GM10266 (cell line): ENCODE measurements around the gene DAGLB.

Experiments
- DNase-seq: peaks from one replicate; pipeline ENCODE4 v3.0.0; 2012; ENCODE audit errors: extremely low spot score
- CTCF ChIP-seq: IDR thresholded peaks from 2 replicates; pipeline ENCODE4 v1.5.1; 2012; ENCODE audit warnings: mild to moderate bottlenecking, low read depth; ENCODE audit not compliant: control insufficient read depth, insufficient read depth; ENCODE audit errors: missing control alignments

Gene DAGLB

GRCh38 chr7:6393667-6394056 lies 54.1 kb downstream of the DAGLB start:
- no peak for TF ChIP-seq CTCF
- DNase-seq, result no peak

- no peak for TF ChIP-seq CTCF
- DNase-seq, result no peak
Observed at GRCh38 chr7:6392712-6393666, 54.8 kb downstream of the DAGLB start.

GRCh38 chr7:6389728-6390127 lies 58.0 kb downstream of the DAGLB start:
- TF ChIP-seq CTCF, result no peak
- DNase-seq, result no peak

- no peak for TF ChIP-seq CTCF
- DNase-seq, result no peak
Observed at GRCh38 chr7:6387734-6388294, 59.9 kb downstream of the DAGLB start.

DNA sequence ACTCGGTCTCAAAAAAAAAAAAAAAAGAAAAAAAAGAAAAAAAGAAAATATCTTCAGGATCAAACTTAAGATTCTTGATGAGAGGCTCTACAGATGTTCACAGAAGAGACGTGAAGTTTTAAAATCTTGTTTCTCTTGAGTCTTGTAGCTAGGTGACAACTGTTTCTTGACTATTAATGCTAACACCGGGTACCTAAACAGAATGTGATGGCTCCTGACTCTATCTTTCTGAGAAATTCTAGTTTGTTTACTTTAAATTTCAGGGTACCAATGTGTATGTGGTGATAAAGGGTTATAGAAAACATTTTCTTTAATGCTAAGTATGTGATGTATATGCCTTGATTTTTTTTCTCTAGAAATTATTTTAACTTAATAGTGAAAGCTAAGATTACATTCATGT lies 61.0 kb downstream of the DAGLB start:
- no peak for DNase-seq
- TF ChIP-seq CTCF, result no peak

- TF ChIP-seq CTCF, result no peak
- DNase-seq, result no peak
Observed at GRCh38 chr7:6385909-6386560, 61.7 kb downstream of the DAGLB start.
